IMR-90 (cell line): ENCODE measurements around the gene SERBP1. TPM values are rescaled to one million over a fixed set of nuclear protein-coding genes. Genes with fewer than 3 reads are reported as not detected.

Experiments
- ATAC-seq: fragments of 200-7000 bp; cut with Tn5 transposase; 2 replicates; pipeline ENCODE4 v1.9.1; 2020; ENCODE audit warnings: low read depth, mild to moderate bottlenecking, moderate library complexity
- BruUV-seq: library from RNA; stranded (reverse); fragments of 400-500 nt; replicated peaks from 2 replicates; lab custom pipeline; 2021; lab: Mats Ljungman, UMichigan
- CTCF ChIA-PET: fragments of 300-600 bp; formaldehyde crosslinking; extraction: SDS; loops from one replicate; lab custom pipeline; 2021; ENCODE audit warnings: antibody characterized with exemption; lab: Yijun Ruan, JAX
- POLR2A ChIA-PET: fragments of 300-600 bp; sonication (Branson Sonifier 250); formaldehyde crosslinking; loops from one replicate; lab custom pipeline; 2022; ENCODE audit warnings: antibody characterized with exemption; ENCODE audit not compliant: unreplicated experiment; lab: Charles Lee
- DNase-seq: peaks from one replicate; pipeline ENCODE4 v3.0.0; 2013
- H2AFZ ChIP-seq: replicated peaks from 2 replicates; pipeline ENCODE3; 2013; ENCODE audit warnings: low read length, mild to moderate bottlenecking; ENCODE audit not compliant: poor library complexity
- H2AK5ac ChIP-seq: 2 replicates; pipeline ENCODE4 v1.6.1; 2013; ENCODE audit warnings: low read depth, low read length, inconsistent platforms
- H2AK9ac ChIP-seq: replicated peaks from 2 replicates; pipeline ENCODE3; 2013; ENCODE audit warnings: mild to moderate bottlenecking, low read depth, low read length, moderate library complexity; ENCODE audit not compliant: poor library complexity
- H2BK120ac ChIP-seq: 2 replicates; pipeline ENCODE4 v1.6.1; 2013; ENCODE audit warnings: low read depth, low read length, inconsistent platforms
- H2BK15ac ChIP-seq: 3 replicates; pipeline ENCODE4 v1.6.1; 2013; ENCODE audit warnings: low read depth, low read length, inconsistent platforms
- H2BK20ac ChIP-seq: 2 replicates; pipeline ENCODE4 v1.6.1; 2013; ENCODE audit warnings: low read depth, mild to moderate bottlenecking, inconsistent platforms, low read length, moderate library complexity
- H2BK5ac ChIP-seq: 2 replicates; pipeline ENCODE4 v1.6.1; 2013; ENCODE audit warnings: mild to moderate bottlenecking, low read depth, low read length, inconsistent platforms; ENCODE audit not compliant: poor library complexity, severe bottlenecking
- H3K14ac ChIP-seq: replicated peaks from 2 replicates; pipeline ENCODE4 v1.6.1; 2013; ENCODE audit warnings: low read depth, low read length, inconsistent platforms
- H3K18ac ChIP-seq: 2 replicates; pipeline ENCODE4 v1.6.1; 2013; ENCODE audit warnings: low read depth, low read length, control low read depth
- H3K23ac ChIP-seq: 2 replicates; pipeline ENCODE4 v1.6.1; 2013; ENCODE audit warnings: low read depth, low read length, inconsistent platforms
- H3K27ac ChIP-seq: 2 replicates; pipeline ENCODE4 v1.5.1; 2013; ENCODE audit warnings: mild to moderate bottlenecking, control low read depth, low read length; ENCODE audit not compliant: insufficient read depth
- H3K27me3 ChIP-seq: 2 replicates; pipeline ENCODE4 v1.6.1; 2013; ENCODE audit warnings: low read length; ENCODE audit not compliant: control insufficient read depth, insufficient read depth
- H3K36me3 ChIP-seq: 2 replicates; pipeline ENCODE4 v1.6.1; 2013; ENCODE audit warnings: low read length, mixed read lengths; ENCODE audit not compliant: control insufficient read depth, insufficient read depth
- H3K4ac ChIP-seq: 2 replicates; pipeline ENCODE4 v1.6.1; 2013; ENCODE audit warnings: low read depth, low read length, inconsistent platforms
- H3K4me1 ChIP-seq: 2 replicates; pipeline ENCODE4 v1.6.1; 2013; ENCODE audit warnings: low read length, mixed read lengths; ENCODE audit not compliant: control insufficient read depth, insufficient read depth
- H3K4me2 ChIP-seq: 2 replicates; pipeline ENCODE4 v1.6.1; 2013; ENCODE audit warnings: low read depth, mild to moderate bottlenecking, control low read depth, low read length, moderate library complexity
- H3K4me3 ChIP-seq: 2 replicates; pipeline ENCODE4 v1.5.1; 2013; ENCODE audit warnings: low read depth, mild to moderate bottlenecking, control low read depth, low read length, moderate library complexity; ENCODE audit not compliant: insufficient read depth
- H3K56ac ChIP-seq: 2 replicates; pipeline ENCODE4 v1.6.1; 2013; ENCODE audit warnings: low read length, inconsistent platforms; ENCODE audit not compliant: insufficient read depth; ENCODE audit errors: extremely low read depth
- H3K79me1 ChIP-seq, 2 experiments: 2 replicates each; pipeline ENCODE4 v1.6.1; 2013; ENCODE audit warnings: low read length in 2 of 2, inconsistent platforms in 1 of 2, low read depth in 1 of 2
- H3K9ac ChIP-seq: 2 replicates; pipeline ENCODE4 v1.6.1; 2013; ENCODE audit warnings: low read depth, low read length, control low read depth
- H3K9me1 ChIP-seq: 2 replicates; pipeline ENCODE4 v1.6.1; 2013; ENCODE audit warnings: low read length, inconsistent platforms; ENCODE audit not compliant: insufficient read depth
- H3K9me3 ChIP-seq: 2 replicates; pipeline ENCODE4 v1.6.1; 2013; ENCODE audit warnings: low read length; ENCODE audit not compliant: control insufficient read depth, insufficient read depth
- H4K20me1 ChIP-seq: 2 replicates; pipeline ENCODE4 v1.6.1; 2013; ENCODE audit warnings: low read length, inconsistent platforms; ENCODE audit not compliant: insufficient read depth
- H4K5ac ChIP-seq: 2 replicates; pipeline ENCODE4 v1.6.1; 2013; ENCODE audit warnings: mild to moderate bottlenecking, low read depth, low read length, control low read depth
- H4K8ac ChIP-seq, 2 experiments: 2 replicates each; pipeline ENCODE4 v1.6.1; 2013; ENCODE audit warnings: low read depth in 2 of 2, low read length in 2 of 2, control low read depth in 1 of 2, inconsistent platforms in 1 of 2
- H4K91ac ChIP-seq: 2 replicates; pipeline ENCODE4 v1.6.1; 2013; ENCODE audit warnings: low read depth, low read length, inconsistent platforms; ENCODE audit not compliant: insufficient read depth
- CEBPB ChIP-seq: IDR thresholded peaks from 2 replicates; pipeline ENCODE4 v1.6.1; 2012; ENCODE audit warnings: low read depth, low read length, improper control_type of control experiment
- USF2 ChIP-seq: fragments of 150-350 bp; IDR thresholded peaks from 2 replicates; pipeline ENCODE4 v1.6.1; 2017; ENCODE audit warnings: mild to moderate bottlenecking, antibody characterized with exemption, low read length, low read depth
- WGBS, 2 experiments: methylation state at CpG; one replicate each; pipeline versions ENCODE4 v1.1.5 to v1.1.7; 2013; ENCODE audit warnings: missing lambda C conversion rate in 2 of 2; ENCODE audit not compliant: insufficient read length in 1 of 2; ENCODE audit errors: extremely low coverage in 2 of 2; 5-methylcytosine and 5-hydroxymethylcytosine counted together
- dilution Hi-C: fragments of 300-500 bp; cut with HindIII; formaldehyde crosslinking; loops from one replicate; pipeline ENCODE4 v1.14.3; 2018; ENCODE audit warnings: low sequenced_read_pairs; ENCODE audit not compliant: unreplicated experiment
- in situ Hi-C: fragments of 300-500 bp; cut with MboI; formaldehyde crosslinking; loops from 3 replicates; pipeline ENCODE4 v1.14.3; 2019; ENCODE audit warnings: low sequenced_read_pairs, inconsistent platforms, mixed read lengths
- intact Hi-C: fragments of 100-400 bp; cut with micrococcal nuclease; formaldehyde crosslinking; loops from 2 replicates; pipeline ENCODE4 v1.10.0; 2022
- polyA plus RNA-seq, 3 experiments: library from polyadenylated mRNA; depleted of rRNA; stranded (reverse); fragments of >200 nt; gene quantifications; 2 replicates each; pipeline ENCODE4 v1.2.3, GENCODE V29; 2012; ENCODE audit warnings: low replicate concordance in 1 of 3
- total RNA-seq: library from RNA; depleted of rRNA; stranded (reverse); fragments of >200 nt; gene quantifications from 2 replicates; pipeline ENCODE4 v1.2.3, GENCODE V29; 2012

SERBP1 gene
- total and polyA plus RNA-seq, 2 of the 4 experiments (the other 2 are of a cell fraction) = 94.1 to 153 TPM

- CTCF ChIA-PET = interaction anchor here (1.0 to 1.5 kb wide), 2 partner anchors 52 to 92 kb away, joined by 3 read pairs; no protein-coding TSS in a partner anchor
- peaks cover 4% of the 10 kb centered on the region for H4K20me1 ChIP-seq
- TF ChIP-seq CEBPB = peak; percentile 50
- TF ChIP-seq USF2 = no peak
- H3K9me1 ChIP-seq = 0 out of 2 replicates have a peak, but pooled peaks cover 5% of the 10 kb centered on the region
- in situ Hi-C loops = loop anchor here (25.0 kb wide), 1 partner anchor 354 kb away; no protein-coding TSS in a partner anchor
- H3K4me1 ChIP-seq = peaks cover 3% of the 10 kb centered on the region
- peaks cover 9% of the 10 kb centered on the region for H3K36me3 ChIP-seq
- POLR2A ChIA-PET = interaction anchor here (0.6 kb wide), 1 partner anchor 15 kb away, joined by 3 read pairs; no protein-coding TSS in a partner anchor
- H3K4me2 ChIP-seq = no peak overlapping the region
- no peak overlapping the region for H3K14ac ChIP-seq
- peak; percentile 35 for DNase-seq
- no peak overlapping the region for H2BK15ac ChIP-seq
- BruUV-seq = no TSS peak
- peak overlapping the region; percentile 7; the same call in 1 of the 2 replicates for H3K27ac ChIP-seq
- no peak overlapping the region for H4K5ac ChIP-seq
- H3K27me3 ChIP-seq = no peaks in the 10 kb centered on the region
- H2AK5ac ChIP-seq = no peak overlapping the region
- no CpG with 5 or more reads among the region's 1 CpG for WGBS, 2 experiments
- H3K56ac ChIP-seq = no peak overlapping the region
- no peak overlapping the region for H3K4ac ChIP-seq
- H2AFZ ChIP-seq = no peak overlapping the region
- H3K79me1 ChIP-seq = peaks cover 0 to 30% of the 10 kb centered on the region in 2 experiments; a peak in 2 of 4 replicates
- H2BK120ac ChIP-seq = no peak overlapping the region
- H2BK20ac ChIP-seq = no peak overlapping the region
- H3K4me3 ChIP-seq = no peak overlapping the region
- intact Hi-C loops = no loop called here
- no peak overlapping the region for H4K8ac ChIP-seq
- H3K9ac ChIP-seq = no peak overlapping the region
- H3K23ac ChIP-seq = no peak overlapping the region
- peak; percentile 40 for ATAC-seq
- dilution Hi-C loops = no loop called here
- peak overlapping the region; percentile 56 for H2BK5ac ChIP-seq
- no peak overlapping the region for H4K91ac ChIP-seq
- no peaks in the 10 kb centered on the region for H3K9me3 ChIP-seq
- no peak overlapping the region for H3K18ac ChIP-seq
- H2AK9ac ChIP-seq = no peak overlapping the region
Observed at GRCh38 chr1:67408148-67408547, 22.1 kb downstream of the SERBP1 start.
